ACC112 (cell line): ENCODE measurements around the gene GPRIN1.

ENCODE experiments used
- H2AFZ ChIP-seq: fragments of 200-600 bp; sonication (generic); one replicate; pipeline ENCODE4 v1.6.0; 2017; ENCODE audit warnings: antibody characterized with exemption, low read length; ENCODE audit not compliant: unreplicated experiment
- H3K27ac ChIP-seq: fragments of 200-600 bp; sonication (generic); 2 replicates; pipeline ENCODE4 v1.5.1; 2014; ENCODE audit warnings: low read depth, mild to moderate bottlenecking, antibody characterized with exemption, low read length, moderate library complexity
- H3K27me3 ChIP-seq: fragments of 200-600 bp; sonication (generic); 2 replicates; pipeline ENCODE4 v1.6.1; 2014; ENCODE audit warnings: mild to moderate bottlenecking, antibody characterized with exemption, low read length, moderate library complexity, mixed read lengths; ENCODE audit not compliant: insufficient read depth
- H3K36me3 ChIP-seq: fragments of 200-600 bp; sonication (generic); 2 replicates; pipeline ENCODE4 v1.6.1; 2016; ENCODE audit warnings: mild to moderate bottlenecking, antibody characterized with exemption, low read length, moderate library complexity, mixed read lengths; ENCODE audit not compliant: insufficient read depth
- H3K4me1 ChIP-seq: fragments of 200-600 bp; sonication (generic); one replicate; pipeline ENCODE4 v1.6.1; 2016; ENCODE audit warnings: low read length, mixed read lengths; ENCODE audit not compliant: insufficient read depth, unreplicated experiment, control insufficient read depth
- H3K4me3 ChIP-seq: fragments of 200-600 bp; sonication (generic); 2 replicates; pipeline ENCODE4 v1.5.1; 2014; ENCODE audit warnings: mild to moderate bottlenecking, low read depth, low read length
- H3K79me2 ChIP-seq: fragments of 200-600 bp; sonication (generic); one replicate; pipeline ENCODE4 v1.6.0; 2016; ENCODE audit warnings: low read length; ENCODE audit not compliant: control insufficient read depth, unreplicated experiment, insufficient read depth

The GPRIN1 gene

GRCh38 chr5:176609724-176610434 lies at the start of gene GPRIN1:
TSS of gene GPRIN1 (minus strand) at chr5:176610156. CDS start at chr5:176599834, 10,322 bp downstream.
- no peak within 1 kb of the TSS for H3K27ac ChIP-seq
- H2AFZ ChIP-seq: peak within 1 kb of the TSS; percentile 79

GRCh38 chr5:176659512-176659839 lies 49.5 kb upstream of the GPRIN1 start:
- H3K79me2 ChIP-seq: no peaks in the 10 kb centered on the region
- no peak overlapping the region for H2AFZ ChIP-seq
- H3K27me3 ChIP-seq: peaks cover 15% of the 10 kb centered on the region
- no peak overlapping the region for H3K27ac ChIP-seq
- peaks cover 13% of the 10 kb centered on the region for H3K4me1 ChIP-seq
- no peaks in the 10 kb centered on the region for H3K36me3 ChIP-seq
- no peak overlapping the region for H3K4me3 ChIP-seq

More at GRCh38 chr5:176609724-176610434, at the start of gene GPRIN1:
- H3K4me1 ChIP-seq: peaks cover 15% of the 10 kb centered on the region
- no peaks in the 10 kb centered on the region for H3K27me3 ChIP-seq
- H3K4me3 ChIP-seq: peak within 1 kb of the TSS; percentile 80
- H3K79me2 ChIP-seq: no peaks in the 10 kb centered on the region
- H3K36me3 ChIP-seq: no peaks in the 10 kb centered on the region

GRCh38 chr5:176658817-176659511 lies 49.0 kb upstream of the GPRIN1 start:
- Histone ChIP-seq H3K79me2 (no peaks in the 10 kb centered on the region), H3K4me1 (peaks cover 13% of the 10 kb centered on the region), H3K27ac (no peak overlapping the region), H3K36me3 (no peaks in the 10 kb centered on the region), H3K4me3 (peak overlapping the region; percentile 61), H2AFZ (no peak overlapping the region), H3K27me3 (peaks cover 10% of the 10 kb centered on the region)

- Histone ChIP-seq H3K36me3 (no peaks in the 10 kb centered on the region), H3K27me3 (0 out of 2 replicates have a peak, but pooled peaks cover 4% of the 10 kb centered on the region), H3K27ac (no peak overlapping the region), H3K79me2 (no peaks in the 10 kb centered on the region), H3K4me3 (peak overlapping the region; percentile 61), H3K4me1 (peaks cover 21% of the 10 kb centered on the region), H2AFZ (no peak overlapping the region)
Observed at GRCh38 chr5:176658007-176658599, 48.1 kb upstream of the GPRIN1 start.

- H3K36me3 ChIP-seq: no peaks in the 10 kb centered on the region
- H3K27ac ChIP-seq: no peak overlapping the region
- H3K4me3 ChIP-seq: no peak overlapping the region
- peaks cover 23% of the 10 kb centered on the region for H3K4me1 ChIP-seq
- no peaks in the 10 kb centered on the region for H3K79me2 ChIP-seq
- H3K27me3 ChIP-seq: no peaks in the 10 kb centered on the region
- no peak overlapping the region for H2AFZ ChIP-seq
Observed at GRCh38 chr5:176656467-176656990, 46.6 kb upstream of the GPRIN1 start.

GRCh38 chr5:176654856-176655255 lies 44.9 kb upstream of the GPRIN1 start:
- no peaks in the 10 kb centered on the region for H3K79me2 ChIP-seq
- peaks cover 23% of the 10 kb centered on the region for H3K4me1 ChIP-seq
- no peaks in the 10 kb centered on the region for H3K27me3 ChIP-seq
- H3K4me3 ChIP-seq: no peak overlapping the region
- no peaks in the 10 kb centered on the region for H3K36me3 ChIP-seq
- H3K27ac ChIP-seq: no peak overlapping the region
- H2AFZ ChIP-seq: no peak overlapping the region

GRCh38 chr5:176653401-176654385 lies 43.7 kb upstream of the GPRIN1 start:
- H3K4me1 ChIP-seq: peaks cover 19% of the 10 kb centered on the region
- no peak overlapping the region for H2AFZ ChIP-seq
- H3K79me2 ChIP-seq: peaks cover 3% of the 10 kb centered on the region
- no peaks in the 10 kb centered on the region for H3K36me3 ChIP-seq
- no peak overlapping the region for H3K27ac ChIP-seq
- no peaks in the 10 kb centered on the region for H3K27me3 ChIP-seq
- H3K4me3 ChIP-seq: no peak overlapping the region

- Histone ChIP-seq H3K4me3 (no peak overlapping the region), H3K27me3 (no peaks in the 10 kb centered on the region), H2AFZ (no peak overlapping the region), H3K36me3 (no peaks in the 10 kb centered on the region), H3K27ac (no peak overlapping the region), H3K4me1 (peaks cover 19% of the 10 kb centered on the region), H3K79me2 (peaks cover 14% of the 10 kb centered on the region)
Observed at GRCh38 chr5:176652136-176652535, 42.2 kb upstream of the GPRIN1 start.

- H2AFZ ChIP-seq: no peak overlapping the region
- peaks cover 14% of the 10 kb centered on the region for H3K79me2 ChIP-seq
- H3K36me3 ChIP-seq: no peaks in the 10 kb centered on the region
- H3K27ac ChIP-seq: no peak overlapping the region
- peaks cover 22% of the 10 kb centered on the region for H3K4me1 ChIP-seq
- H3K27me3 ChIP-seq: no peaks in the 10 kb centered on the region
- H3K4me3 ChIP-seq: no peak overlapping the region
Observed at GRCh38 chr5:176651472-176651980, 41.6 kb upstream of the GPRIN1 start.
